HCT116 (cell line): ENCODE data around the gene GPC1. TPM values are rescaled to one million over a fixed set of nuclear protein-coding genes. Genes with fewer than 3 reads are reported as not detected.

Source experiments
- ATAC-seq: fragments of 200-7000 bp; cut with Tn5 transposase; 2 replicates; pipeline ENCODE4 v1.9.1; 2020; ENCODE audit warnings: mild to moderate bottlenecking, moderate library complexity
- BruUV-seq: library from RNA; stranded (reverse); fragments of 400-500 nt; replicated peaks from 2 replicates; lab custom pipeline; 2021; lab: Mats Ljungman, UMichigan
- CTCF ChIA-PET: fragments of 300-600 bp; sonication (Branson Sonifier 250); formaldehyde crosslinking; loops from one replicate; lab custom pipeline; 2021; ENCODE audit warnings: antibody characterized with exemption; lab: Charles Lee
- POLR2A ChIA-PET: fragments of 300-600, 350-600 bp; sonication (Branson Sonifier 250); formaldehyde crosslinking; loops from one replicate; lab custom pipeline; 2021; ENCODE audit warnings: antibody characterized with exemption; lab: Charles Lee
- RAD21 ChIA-PET, 2 experiments: fragments of 300-600 bp; sonication (Branson Sonifier 250); formaldehyde crosslinking; loops; one replicate each; lab custom pipeline; 2023; ENCODE audit warnings: low total read pairs in 2 of 2; ENCODE audit not compliant: uncharacterized antibody in 2 of 2, unreplicated experiment in 2 of 2, low non-redundant PET in 1 of 2; lab: Charles Lee
- DNase-seq: peaks from one replicate; pipeline ENCODE4 v3.0.0-alpha.2; 2010; ENCODE audit warnings: low read depth, low spot score
- H2AFZ ChIP-seq: fragments of 200-600 bp; shearing (Covaris generic), sonication (generic); 2 replicates; pipeline ENCODE4 v1.6.1; 2017; ENCODE audit warnings: low read depth, mixed run types, mixed read lengths, antibody characterized with exemption, low read length; ENCODE audit not compliant: poor library complexity, severe bottlenecking
- H3K27ac ChIP-seq: 2 replicates; pipeline ENCODE4 v1.5.1; 2012; ENCODE audit warnings: low read depth, low read length
- H3K27me3 ChIP-seq: fragments of 200-600 bp; sonication (generic); 2 replicates; pipeline ENCODE4 v1.6.1; 2016; ENCODE audit warnings: mixed run types, low read length, mixed read lengths; ENCODE audit not compliant: insufficient read depth
- H3K36me3 ChIP-seq, 2 experiments: fragments of 200-500 bp in 1 of 2; fragments of 200-600 bp in 1 of 2; sonication (Bioruptor generic) in 1 of 2; sonication (generic) in 1 of 2; 2 replicates each; pipeline versions ENCODE4 v1.5.1 to v1.6.1; 2014 to 2016; ENCODE audit warnings: low read length in 2 of 2, inconsistent platforms in 1 of 2, mixed read lengths in 1 of 2, mixed run types in 1 of 2; ENCODE audit not compliant: insufficient read depth in 2 of 2, control insufficient read depth in 1 of 2
- H3K4me1 ChIP-seq, 2 experiments: fragments of 200-600 bp in 1 of 2; sonication (generic) in 1 of 2; 2 replicates each; pipeline versions ENCODE4 v1.5.1 to v1.6.1; 2012 to 2017; ENCODE audit warnings: low read length in 2 of 2, inconsistent platforms in 1 of 2, mild to moderate bottlenecking in 1 of 2, mixed read lengths in 1 of 2, mixed run types in 1 of 2, moderate library complexity in 1 of 2; ENCODE audit not compliant: insufficient read depth in 2 of 2, control insufficient read depth in 1 of 2
- H3K4me2 ChIP-seq: fragments of 200-600 bp; sonication (generic); 2 replicates; pipeline ENCODE4 v1.6.1; 2017; ENCODE audit warnings: mixed run types, low read length, mixed read lengths
- H3K4me3 ChIP-seq, 2 experiments: fragments of 200-600 bp in 1 of 2; sonication (generic) in 1 of 2; replicated peaks in 1 of 2; 2 replicates each; pipeline ENCODE4 v1.5.1; 2011 to 2016; ENCODE audit warnings: low read length in 2 of 2, control low read depth in 1 of 2, low read depth in 1 of 2, mild to moderate bottlenecking in 1 of 2, mixed read lengths in 1 of 2, mixed run types in 1 of 2
- H3K79me2 ChIP-seq: fragments of 200-600 bp; sonication (generic); 2 replicates; pipeline ENCODE4 v1.6.1; 2017; ENCODE audit warnings: mild to moderate bottlenecking, mixed run types, low read length, moderate library complexity, mixed read lengths; ENCODE audit not compliant: insufficient read depth
- H3K9ac ChIP-seq: fragments of 200-600 bp; sonication (generic); 2 replicates; pipeline ENCODE4 v1.6.1; 2016; ENCODE audit warnings: low read length, mixed read lengths
- H3K9me2 ChIP-seq: fragments of 200-600 bp; sonication (generic), shearing (Covaris generic); 2 replicates; pipeline ENCODE4 v1.6.1; 2017; ENCODE audit warnings: mixed run types, mild to moderate bottlenecking, moderate library complexity; ENCODE audit not compliant: insufficient read depth
- H3K9me3 ChIP-seq, 2 experiments: fragments of 200-500 bp in 1 of 2; fragments of 200-600 bp in 1 of 2; sonication (Bioruptor generic) in 1 of 2; sonication (generic) in 1 of 2; 2 replicates each; pipeline ENCODE4 v1.6.1; 2014 to 2017; ENCODE audit warnings: low read length in 2 of 2, mixed read lengths in 2 of 2, inconsistent platforms in 1 of 2, low read depth in 1 of 2, mild to moderate bottlenecking in 1 of 2, mixed run types in 1 of 2, moderate library complexity in 1 of 2; ENCODE audit not compliant: control insufficient read depth in 1 of 2, insufficient read depth in 1 of 2
- H4K20me1 ChIP-seq: fragments of 200-600 bp; sonication (generic), shearing (Covaris generic); 2 replicates; pipeline ENCODE4 v1.6.1; 2017; ENCODE audit warnings: mixed run types, mild to moderate bottlenecking, moderate library complexity; ENCODE audit not compliant: insufficient read depth
- CBX3 ChIP-seq: IDR thresholded peaks from 2 replicates; pipeline ENCODE4 v1.6.1; 2012; ENCODE audit warnings: low read depth
- CEBPB ChIP-seq: IDR thresholded peaks from 2 replicates; pipeline ENCODE4 v1.6.1; 2012; ENCODE audit warnings: low read depth
- EGR1 ChIP-seq: IDR thresholded peaks from 2 replicates; pipeline ENCODE4 v1.6.1; 2012; ENCODE audit warnings: low read depth
- ELF1 ChIP-seq: IDR thresholded peaks from 2 replicates; pipeline ENCODE4 v1.6.1; 2012; ENCODE audit warnings: low read depth, borderline replicate concordance
- EZH2 ChIP-seq: fragments of 200-600 bp; sonication (generic); IDR thresholded peaks from 2 replicates; pipeline ENCODE4 v1.6.1; 2017; ENCODE audit warnings: antibody characterized with exemption, mixed run types
- EZH2phosphoT487 ChIP-seq: fragments of 200-600 bp; IDR thresholded peaks from 2 replicates; pipeline ENCODE4 v1.6.1; 2018; ENCODE audit warnings: antibody characterized with exemption, borderline replicate concordance
- FOSL1 ChIP-seq: IDR thresholded peaks from 2 replicates; pipeline ENCODE4 v1.6.1; 2012; ENCODE audit warnings: low read depth
- JUND ChIP-seq: IDR thresholded peaks from 2 replicates; pipeline ENCODE4 v1.6.1; 2012
- POLR2A ChIP-seq: IDR thresholded peaks from 2 replicates; pipeline ENCODE4 v1.7.0; 2011; ENCODE audit warnings: borderline replicate concordance; ENCODE audit not compliant: insufficient read depth, insufficient read length; ENCODE audit errors: extremely low read depth
- RAD21 ChIP-seq: IDR thresholded peaks from 2 replicates; pipeline ENCODE4 v1.6.1; 2012; ENCODE audit warnings: low read depth, mild to moderate bottlenecking
- TCF7L2 ChIP-seq: IDR thresholded peaks from 2 replicates; pipeline ENCODE4 v1.7.0; 2011; ENCODE audit warnings: borderline replicate concordance, inconsistent platforms; ENCODE audit not compliant: insufficient read depth, insufficient read length; ENCODE audit errors: extremely low read depth
- YY1 ChIP-seq: IDR thresholded peaks from 2 replicates; pipeline ENCODE4 v1.6.1; 2011; ENCODE audit warnings: low read length, low read depth, moderate library complexity, mild to moderate bottlenecking; ENCODE audit not compliant: insufficient replicate concordance; ENCODE audit errors: extremely low read depth
- ZBTB33 ChIP-seq: IDR thresholded peaks from 2 replicates; pipeline ENCODE4 v1.6.1; 2011; ENCODE audit warnings: mild to moderate bottlenecking, low read length, moderate library complexity; ENCODE audit not compliant: insufficient replicate concordance; ENCODE audit errors: extremely low read depth
- ZNF274 ChIP-seq: fragments of 200-500 bp; sonication (Bioruptor generic); IDR thresholded peaks from 2 replicates; pipeline ENCODE4 v1.6.1; 2014; ENCODE audit warnings: mild to moderate bottlenecking, low read depth, low read length, inconsistent platforms
- intact Hi-C: fragments of 100-400 bp; cut with micrococcal nuclease; formaldehyde crosslinking; loops from 2 replicates; pipeline ENCODE4 v1.10.0; 2022
- total RNA-seq: library from RNA; stranded (reverse); gene quantifications from one replicate; pipeline ENCODE4 v1.2.1, GENCODE V29; 2021; ENCODE audit not compliant: unreplicated experiment
- TF ChIP-seq, protein P1 (sequence below): IDR thresholded peaks from 2 replicates; pipeline ENCODE4 v1.6.1; 2012
- TF ChIP-seq, protein P2 (sequence below): IDR thresholded peaks from 2 replicates; pipeline ENCODE4 v1.6.1; 2012; ENCODE audit warnings: low read depth

GPC1 gene
- total RNA-seq, 1 experiment from 2014 or later: 79.1 TPM

GRCh38 chr2:240512666-240513535 lies 77.4 kb downstream of the GPC1 start:
- Histone ChIP-seq H2AFZ (no peak overlapping the region), H3K4me3 (no peak overlapping the region), H3K9me3 (no peaks in the 10 kb centered on the region), H3K4me1 (peaks cover 0 to 6% of the 10 kb centered on the region in 2 experiments; a peak in 2 of 4 replicates), H3K9ac (no peak overlapping the region), H3K9me2 (no peaks in the 10 kb centered on the region), H3K4me2 (no peak overlapping the region), H4K20me1 (no peaks in the 10 kb centered on the region), H3K36me3 (no peaks in the 10 kb centered on the region; a peak in 1 of 4 replicates), H3K27ac (no peak overlapping the region), H3K79me2 (no peaks in the 10 kb centered on the region), H3K27me3 (no peaks in the 10 kb centered on the region)
- ChIA-PET CTCF (interaction anchor here (1.5 kb wide), 1 partner anchor 327 kb away, joined by 17 read pairs; no protein-coding TSS in a partner anchor), RAD21 (no interaction called here), POLR2A (no interaction called here)
- DNase-seq (no peak), ATAC-seq (no peak)
- intact Hi-C loops: loop anchor here (5.0 kb wide), 2 partner anchors 54 to 329 kb away; partner anchors contain the start of gene RNPEPL1
- BruUV-seq: no TSS peak
- TF ChIP-seq EZH2 (no peak), EZH2phosphoT487 (no peak), POLR2A (no peak), TCF7L2 (no peak), YY1 (no peak), ZNF274 (no peak), CBX3 (no peak), CEBPB (no peak), EGR1 (no peak), RAD21 (no peak), FOSL1 (no peak), ELF1 (no peak), JUND (no peak), ZBTB33 (no peak)
- TF ChIP-seq, protein P1, sequence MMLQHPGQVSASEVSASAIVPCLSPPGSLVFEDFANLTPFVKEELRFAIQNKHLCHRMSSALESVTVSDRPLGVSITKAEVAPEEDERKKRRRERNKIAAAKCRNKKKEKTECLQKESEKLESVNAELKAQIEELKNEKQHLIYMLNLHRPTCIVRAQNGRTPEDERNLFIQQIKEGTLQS: no peak
- TF ChIP-seq, protein P2, sequence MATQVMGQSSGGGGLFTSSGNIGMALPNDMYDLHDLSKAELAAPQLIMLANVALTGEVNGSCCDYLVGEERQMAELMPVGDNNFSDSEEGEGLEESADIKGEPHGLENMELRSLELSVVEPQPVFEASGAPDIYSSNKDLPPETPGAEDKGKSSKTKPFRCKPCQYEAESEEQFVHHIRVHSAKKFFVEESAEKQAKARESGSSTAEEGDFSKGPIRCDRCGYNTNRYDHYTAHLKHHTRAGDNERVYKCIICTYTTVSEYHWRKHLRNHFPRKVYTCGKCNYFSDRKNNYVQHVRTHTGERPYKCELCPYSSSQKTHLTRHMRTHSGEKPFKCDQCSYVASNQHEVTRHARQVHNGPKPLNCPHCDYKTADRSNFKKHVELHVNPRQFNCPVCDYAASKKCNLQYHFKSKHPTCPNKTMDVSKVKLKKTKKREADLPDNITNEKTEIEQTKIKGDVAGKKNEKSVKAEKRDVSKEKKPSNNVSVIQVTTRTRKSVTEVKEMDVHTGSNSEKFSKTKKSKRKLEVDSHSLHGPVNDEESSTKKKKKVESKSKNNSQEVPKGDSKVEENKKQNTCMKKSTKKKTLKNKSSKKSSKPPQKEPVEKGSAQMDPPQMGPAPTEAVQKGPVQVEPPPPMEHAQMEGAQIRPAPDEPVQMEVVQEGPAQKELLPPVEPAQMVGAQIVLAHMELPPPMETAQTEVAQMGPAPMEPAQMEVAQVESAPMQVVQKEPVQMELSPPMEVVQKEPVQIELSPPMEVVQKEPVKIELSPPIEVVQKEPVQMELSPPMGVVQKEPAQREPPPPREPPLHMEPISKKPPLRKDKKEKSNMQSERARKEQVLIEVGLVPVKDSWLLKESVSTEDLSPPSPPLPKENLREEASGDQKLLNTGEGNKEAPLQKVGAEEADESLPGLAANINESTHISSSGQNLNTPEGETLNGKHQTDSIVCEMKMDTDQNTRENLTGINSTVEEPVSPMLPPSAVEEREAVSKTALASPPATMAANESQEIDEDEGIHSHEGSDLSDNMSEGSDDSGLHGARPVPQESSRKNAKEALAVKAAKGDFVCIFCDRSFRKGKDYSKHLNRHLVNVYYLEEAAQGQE: no peak
